VCaP (cell line): ENCODE results near the gene HDLBP.

Experiments used
- H3K27ac ChIP-seq: fragments of 450-650 bp; 2 replicates; pipeline ENCODE4 v1.5.1; 2017
- TF ChIP-seq, protein P1 (sequence below): fragments of 450-650 bp; conservative IDR thresholded peaks from 2 replicates; pipeline ENCODE4 v1.5.1; 2017; ENCODE audit warnings: mild to moderate bottlenecking, moderate library complexity

The HDLBP gene

GRCh38 chr2:241273210-241274020 lies 42.1 kb downstream of the HDLBP start:
- TF ChIP-seq, protein P1, sequence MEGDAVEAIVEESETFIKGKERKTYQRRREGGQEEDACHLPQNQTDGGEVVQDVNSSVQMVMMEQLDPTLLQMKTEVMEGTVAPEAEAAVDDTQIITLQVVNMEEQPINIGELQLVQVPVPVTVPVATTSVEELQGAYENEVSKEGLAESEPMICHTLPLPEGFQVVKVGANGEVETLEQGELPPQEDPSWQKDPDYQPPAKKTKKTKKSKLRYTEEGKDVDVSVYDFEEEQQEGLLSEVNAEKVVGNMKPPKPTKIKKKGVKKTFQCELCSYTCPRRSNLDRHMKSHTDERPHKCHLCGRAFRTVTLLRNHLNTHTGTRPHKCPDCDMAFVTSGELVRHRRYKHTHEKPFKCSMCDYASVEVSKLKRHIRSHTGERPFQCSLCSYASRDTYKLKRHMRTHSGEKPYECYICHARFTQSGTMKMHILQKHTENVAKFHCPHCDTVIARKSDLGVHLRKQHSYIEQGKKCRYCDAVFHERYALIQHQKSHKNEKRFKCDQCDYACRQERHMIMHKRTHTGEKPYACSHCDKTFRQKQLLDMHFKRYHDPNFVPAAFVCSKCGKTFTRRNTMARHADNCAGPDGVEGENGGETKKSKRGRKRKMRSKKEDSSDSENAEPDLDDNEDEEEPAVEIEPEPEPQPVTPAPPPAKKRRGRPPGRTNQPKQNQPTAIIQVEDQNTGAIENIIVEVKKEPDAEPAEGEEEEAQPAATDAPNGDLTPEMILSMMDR: 0 out of 2 replicates have a peak, but pooled peaks have one; percentile 11
- H3K27ac ChIP-seq: peak overlapping the region; percentile 92

DNA sequence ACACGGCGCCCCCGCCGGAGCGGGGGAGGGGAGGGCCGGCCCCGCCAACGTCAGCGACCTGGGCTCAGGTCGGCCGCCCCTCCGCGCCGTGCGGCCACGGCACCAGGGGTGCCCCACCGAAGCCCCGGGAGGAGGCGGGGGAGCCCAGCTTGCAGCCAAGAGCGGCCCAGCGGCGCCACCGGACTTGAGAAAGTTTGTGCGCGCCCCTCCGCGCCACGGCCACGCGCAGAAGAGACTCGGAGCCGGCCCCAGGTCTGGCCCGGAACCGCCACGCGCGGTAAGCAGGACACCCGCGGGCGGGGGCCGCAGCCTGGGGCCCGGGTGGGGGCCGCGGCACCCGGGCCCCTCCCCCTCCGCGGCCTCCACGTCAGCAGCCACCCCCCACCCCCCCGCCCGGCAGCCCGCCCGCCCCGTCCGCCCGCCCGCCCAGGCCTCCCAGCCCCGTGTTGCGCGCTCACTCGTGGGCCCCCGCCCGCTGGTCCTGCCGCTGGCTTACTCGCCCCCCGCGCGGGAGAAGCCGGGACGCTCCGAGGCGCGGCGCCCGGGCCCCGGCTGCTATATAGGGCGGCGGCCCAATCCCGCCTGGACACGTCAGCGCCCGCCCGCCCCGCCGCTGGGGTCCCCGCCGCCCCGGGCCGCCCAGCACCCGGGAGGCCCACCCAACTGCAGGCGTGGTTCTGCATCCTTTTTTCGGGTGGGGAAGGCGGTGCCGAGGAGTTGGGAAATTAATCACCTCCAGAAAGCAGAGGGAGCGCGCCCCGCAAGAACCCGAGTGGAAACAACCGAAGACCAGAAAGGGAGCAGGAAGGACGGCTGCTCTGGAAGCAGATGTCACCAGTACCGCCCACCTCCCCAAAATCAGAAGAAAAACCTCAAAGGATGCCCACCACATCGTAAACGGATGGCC lies 42.9 kb downstream of the HDLBP start:
- TF ChIP-seq, protein P1: no peak
- peak overlapping the region; percentile 92 for H3K27ac ChIP-seq

DNA sequence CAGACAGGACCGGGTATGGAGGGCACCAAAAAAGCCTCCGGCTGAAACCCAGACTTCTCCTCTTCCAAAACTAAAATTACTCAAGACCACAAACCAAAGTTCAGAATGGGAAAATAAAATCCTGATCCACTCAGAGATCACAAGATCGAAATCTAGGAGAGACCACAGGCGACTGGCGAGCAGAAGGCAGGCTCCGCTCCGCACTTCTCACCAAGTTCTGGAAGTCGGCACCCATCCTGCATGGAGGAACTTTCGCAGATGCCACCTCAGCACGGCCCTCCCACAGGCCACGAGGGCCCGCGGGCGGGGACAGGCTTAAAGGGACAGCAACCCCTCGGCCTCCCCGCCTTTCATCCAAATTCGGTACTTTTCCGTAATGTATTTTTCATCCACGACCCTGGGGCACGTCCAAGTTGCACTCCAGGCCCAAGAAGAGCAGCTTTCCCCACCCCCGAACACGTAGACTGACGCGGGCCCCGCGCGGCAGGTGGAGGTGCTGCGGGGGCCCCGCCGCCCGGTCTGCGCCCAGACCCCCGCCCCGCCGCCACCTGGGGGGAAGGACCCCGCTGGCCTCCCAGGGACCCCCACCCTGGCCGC lies 43.7 kb downstream of the HDLBP start:
- TF ChIP-seq, protein P1: no peak
- peak overlapping the region; percentile 92 for H3K27ac ChIP-seq

GRCh38 chr2:241270531-241270930 lies 44.9 kb downstream of the HDLBP start:
- peak overlapping the region; percentile 92 for H3K27ac ChIP-seq
- TF ChIP-seq, protein P1: no peak

- peak overlapping the region; percentile 92 for H3K27ac ChIP-seq
- TF ChIP-seq, protein P1: no peak
Observed at GRCh38 chr2:241269707-241270520, 45.6 kb downstream of the HDLBP start.

GRCh38 chr2:241268716-241269445 lies 46.6 kb downstream of the HDLBP start:
- no peak overlapping the region for H3K27ac ChIP-seq
- TF ChIP-seq, protein P1: no peak
